HG03354 (cell line): Measurements from ENCODE around the gene MICAL3.

Experiments used
- ATAC-seq: cut with Tn5 transposase; IDR thresholded peaks from one replicate; pipeline ENCODE4 v1.9.1; 2021; ENCODE audit warnings: mild to moderate bottlenecking; ENCODE audit not compliant: unreplicated experiment, poor library complexity, severe bottlenecking

Gene MICAL3

DNA sequence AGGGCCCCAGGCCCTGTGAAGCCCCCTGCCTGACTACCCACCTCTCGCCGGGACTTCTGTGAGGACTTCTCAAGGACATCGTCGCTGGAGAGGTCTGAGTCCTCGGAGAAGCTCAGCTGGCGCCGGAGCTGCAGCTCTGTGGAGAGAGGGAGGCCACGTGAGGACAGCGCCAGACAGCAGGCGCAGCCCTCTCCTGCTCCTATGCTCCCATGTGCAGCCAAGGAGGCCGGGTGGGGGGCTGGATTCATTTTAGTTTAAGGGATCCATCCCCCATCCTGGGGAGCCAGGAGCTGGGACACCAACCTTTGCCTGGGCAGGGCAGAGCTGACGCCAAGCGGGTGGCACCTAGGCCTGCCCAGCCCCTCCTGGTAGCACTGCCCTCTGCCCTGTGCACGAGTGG lies 207.7 kb downstream of the MICAL3 start:
- no peak for ATAC-seq

- ATAC-seq = no peak
Measured at GRCh38 chr22:17815703-17816254, 208.6 kb downstream of the MICAL3 start.

DNA sequence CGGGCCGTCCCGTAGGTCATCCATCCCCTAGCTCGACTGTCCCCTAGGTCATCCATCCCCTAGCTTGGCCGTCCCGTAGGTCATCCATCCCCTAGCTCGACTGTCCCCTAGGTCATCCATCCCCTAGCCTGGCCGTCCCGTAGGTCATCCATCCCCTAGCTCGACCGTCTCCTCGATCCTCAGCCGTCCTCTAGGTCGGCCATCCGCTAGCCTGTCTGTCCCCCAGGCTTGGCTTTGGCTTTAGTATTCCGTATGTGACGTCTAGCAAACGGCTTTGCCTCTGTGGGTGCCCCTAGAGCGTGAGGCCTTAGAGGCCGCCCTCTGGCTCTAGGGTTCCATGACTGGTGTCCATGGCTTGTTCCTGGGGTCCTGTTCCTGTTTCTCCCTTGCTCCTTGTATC lies 209.5 kb downstream of the MICAL3 start:
- no peak for ATAC-seq

DNA sequence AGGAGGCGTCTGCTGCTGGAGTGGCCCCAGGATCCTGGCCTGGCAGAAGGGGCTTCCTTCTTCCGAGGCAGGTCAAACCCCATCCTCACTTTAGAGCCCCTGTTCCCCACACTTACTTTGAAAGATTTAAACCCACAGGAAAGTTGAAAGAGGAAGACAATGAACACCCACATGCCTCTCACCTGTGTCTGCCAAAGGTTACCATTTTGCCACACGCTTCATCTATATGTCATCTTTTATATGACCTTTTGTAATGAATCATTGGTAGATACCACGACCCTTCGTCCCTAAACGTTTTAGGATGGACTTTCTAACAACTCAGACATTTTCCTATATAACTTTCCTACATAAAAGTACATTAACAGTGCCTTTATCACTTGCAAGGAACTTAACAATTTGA lies 210.3 kb downstream of the MICAL3 start:
- ATAC-seq = no peak

DNA sequence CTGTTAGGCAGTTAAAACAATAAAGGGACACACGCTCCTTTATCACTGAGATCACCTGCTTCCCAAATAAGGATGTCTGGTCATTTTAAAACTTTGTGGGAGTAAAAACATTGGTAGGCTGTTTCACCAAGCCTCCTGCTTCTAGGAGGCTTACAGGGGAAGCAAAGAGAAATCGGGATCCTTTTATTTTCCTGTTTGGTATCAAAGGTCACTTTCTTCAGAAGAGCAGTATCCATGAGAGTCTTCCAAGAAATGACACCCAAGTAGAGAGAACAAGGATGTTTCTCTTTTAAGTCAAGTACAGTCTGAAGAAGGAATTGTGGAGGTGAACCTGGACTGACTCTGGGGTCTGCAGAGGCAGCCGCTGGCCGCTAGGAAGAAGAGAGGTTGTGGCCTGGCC lies 213.2 kb downstream of the MICAL3 start:
- no peak for ATAC-seq

- no peak for ATAC-seq
Measured at GRCh38 chr22:17810570-17811116, 213.7 kb downstream of the MICAL3 start.

DNA sequence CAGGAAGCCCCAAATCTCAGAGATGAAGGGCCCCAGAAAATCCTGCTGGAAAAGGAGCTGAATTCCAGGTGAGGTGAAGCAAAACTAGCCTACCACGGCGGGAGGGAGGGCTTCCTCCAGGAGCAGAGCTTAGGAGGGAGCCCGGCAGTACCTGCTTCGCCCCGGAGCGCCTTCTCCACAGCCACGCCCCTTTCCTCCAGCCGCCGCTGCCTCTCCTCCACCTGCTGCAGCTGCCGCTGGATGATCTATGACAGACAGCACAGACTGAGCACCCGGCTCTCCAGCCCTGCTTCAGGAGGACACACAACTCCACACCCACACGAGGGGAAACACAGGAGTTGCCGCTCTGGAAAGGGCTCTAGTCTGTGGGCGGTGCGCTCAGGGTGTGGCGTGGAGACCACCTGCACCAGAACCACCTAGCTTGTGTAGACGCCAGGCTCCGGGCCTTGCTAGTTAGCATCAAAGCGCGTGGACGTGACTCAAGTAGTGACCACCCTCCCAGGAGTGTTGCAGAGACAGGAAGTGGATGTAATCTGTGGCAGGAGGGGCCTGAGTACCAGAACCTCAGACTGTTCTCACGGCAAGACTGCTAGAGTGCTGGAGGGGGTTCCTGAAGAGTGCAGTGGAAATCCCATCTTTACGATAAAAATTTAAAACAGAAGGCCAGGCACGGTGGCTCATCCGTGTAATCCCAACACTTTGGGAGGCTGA lies 215.5 kb downstream of the MICAL3 start:
- ATAC-seq = no peak

DNA sequence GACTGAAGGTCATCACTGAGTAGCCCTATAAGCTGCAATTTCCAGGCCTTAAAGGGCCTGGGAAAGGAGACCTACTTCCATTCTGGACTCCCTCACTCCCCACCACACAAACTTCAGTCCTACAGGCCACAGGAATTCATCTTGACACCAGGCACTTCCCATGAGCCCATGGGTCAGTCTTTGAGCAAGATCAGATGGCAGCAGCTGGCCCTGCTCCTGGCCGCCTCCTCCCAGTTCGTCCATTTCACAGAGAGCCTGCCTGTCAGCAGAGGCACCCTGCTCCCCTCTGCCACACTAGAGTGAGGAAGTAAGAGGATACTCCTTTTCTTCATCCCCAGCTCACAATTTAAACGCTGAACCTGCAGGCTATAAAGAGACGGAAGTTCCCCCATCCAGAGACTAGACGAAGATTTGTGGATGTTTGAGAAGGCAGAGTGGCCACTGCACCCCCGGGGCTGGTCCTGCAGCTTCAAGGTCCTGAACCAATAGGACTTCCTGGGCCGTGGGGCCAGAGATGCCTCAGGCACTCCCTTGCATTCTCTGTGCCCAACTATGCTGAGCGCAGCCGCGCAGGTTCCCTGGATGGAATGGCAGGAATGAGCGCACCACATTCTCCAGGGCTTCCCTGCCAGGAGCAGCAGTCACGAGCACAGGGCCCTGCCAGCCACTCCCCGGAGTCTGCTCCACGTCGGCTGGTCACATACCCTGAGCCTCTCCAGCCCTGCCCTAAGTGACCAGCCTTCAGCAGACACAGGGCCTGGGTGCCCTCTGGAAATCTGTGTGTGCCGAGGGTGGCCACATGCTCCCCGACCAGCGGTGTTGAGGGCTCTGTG lies 216.6 kb downstream of the MICAL3 start:
- no peak for ATAC-seq

- ATAC-seq = no peak
Measured at GRCh38 chr22:17807086-17807485, 217.3 kb downstream of the MICAL3 start.

DNA sequence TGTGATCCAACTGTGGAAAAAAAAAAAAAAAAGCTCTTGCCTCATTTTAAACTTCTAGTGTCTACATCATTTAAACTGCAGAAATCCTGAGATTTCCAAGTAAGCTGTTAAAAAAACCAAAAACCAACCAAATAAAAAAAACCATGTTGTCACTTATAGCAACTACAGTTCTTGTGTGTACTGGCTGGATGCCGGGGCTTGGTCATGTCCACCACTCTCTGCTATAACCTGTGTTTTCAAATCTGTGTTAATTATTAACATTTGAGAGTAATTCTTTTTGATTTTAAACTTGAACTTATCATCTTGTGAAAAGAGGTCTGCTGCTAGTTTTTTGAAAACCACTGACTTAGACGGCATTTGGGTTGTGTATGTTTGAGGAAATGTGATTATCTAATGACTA lies 217.9 kb downstream of the MICAL3 start:
- ATAC-seq = no peak

GRCh38 chr22:17804331-17805080 lies 219.9 kb downstream of the MICAL3 start:
- ATAC-seq = no peak

DNA sequence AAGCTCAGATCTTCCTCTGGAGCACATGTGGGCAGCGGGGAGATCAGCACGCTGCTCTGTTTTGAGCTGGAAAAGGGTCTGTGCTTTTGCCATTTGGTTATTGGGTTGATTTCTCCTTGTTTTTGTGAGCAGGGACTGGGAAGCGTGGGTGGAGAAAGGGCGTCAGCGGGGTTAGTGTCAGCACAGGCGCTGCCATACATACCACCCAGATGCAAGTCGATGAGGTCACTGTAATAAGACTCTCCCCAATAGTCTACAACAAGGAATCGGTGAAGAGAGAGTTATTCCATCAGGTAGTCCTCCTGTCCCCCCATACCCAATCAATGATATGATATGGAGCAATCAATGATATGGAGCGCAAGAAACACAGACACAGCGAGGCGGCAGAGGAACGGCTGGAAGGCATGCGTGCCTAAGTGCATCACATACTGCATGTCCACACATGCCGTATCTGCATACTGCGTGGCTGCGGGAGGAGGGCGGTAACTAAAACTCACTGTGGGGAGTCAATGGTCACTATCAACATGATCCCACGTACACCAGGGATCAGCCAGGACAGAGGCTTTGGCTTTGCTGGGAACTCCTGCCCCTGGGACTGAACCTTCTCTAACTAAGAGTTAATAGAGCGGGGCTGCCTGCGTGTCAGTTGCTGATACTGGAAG lies 220.6 kb downstream of the MICAL3 start:
- no peak for ATAC-seq

- ATAC-seq = no peak
Measured at GRCh38 chr22:17802822-17803221, 221.5 kb downstream of the MICAL3 start.

DNA sequence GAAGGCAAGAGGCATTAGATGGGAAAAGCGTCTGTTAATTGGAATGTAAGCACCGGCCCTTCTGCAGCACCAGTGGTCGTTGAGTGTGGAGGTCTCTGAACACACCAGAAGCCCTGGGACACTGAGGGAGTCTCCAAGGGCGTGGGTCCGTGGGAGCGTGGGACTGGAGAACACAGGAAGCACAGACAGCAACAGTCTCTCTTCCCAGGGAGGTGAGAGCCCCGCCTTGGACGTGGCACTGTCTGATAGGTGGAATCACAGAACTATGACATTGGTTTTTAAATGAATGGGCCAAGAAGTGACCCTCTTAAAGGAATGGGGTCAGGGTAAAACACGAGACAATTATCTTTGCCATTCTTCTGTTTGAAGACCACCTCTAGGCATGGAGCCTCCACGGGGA lies 221.9 kb downstream of the MICAL3 start:
- no peak for ATAC-seq

- ATAC-seq = peak; percentile 53
Measured at GRCh38 chr22:17797721-17798559, 226.4 kb downstream of the MICAL3 start.

DNA sequence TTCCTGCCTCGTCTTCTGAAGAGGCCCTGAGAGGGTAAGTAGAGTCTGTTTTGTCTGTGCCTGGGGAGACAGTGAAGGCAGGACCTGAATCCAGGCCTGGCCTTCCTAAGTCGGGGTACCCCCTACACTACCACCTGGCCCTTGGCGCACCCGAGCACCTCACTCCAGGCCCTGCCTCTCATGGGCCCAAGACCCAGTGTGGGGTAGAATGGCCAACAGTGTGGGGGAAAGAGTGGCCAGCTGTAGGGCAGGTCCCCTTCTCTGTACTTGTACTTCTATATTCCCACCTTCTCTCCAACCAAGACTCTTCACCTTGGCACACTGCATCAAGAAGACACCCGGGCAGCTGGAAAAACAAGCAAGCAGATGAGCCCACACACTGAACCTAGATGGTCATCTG lies 227.7 kb downstream of the MICAL3 start:
- ATAC-seq = no peak

DNA sequence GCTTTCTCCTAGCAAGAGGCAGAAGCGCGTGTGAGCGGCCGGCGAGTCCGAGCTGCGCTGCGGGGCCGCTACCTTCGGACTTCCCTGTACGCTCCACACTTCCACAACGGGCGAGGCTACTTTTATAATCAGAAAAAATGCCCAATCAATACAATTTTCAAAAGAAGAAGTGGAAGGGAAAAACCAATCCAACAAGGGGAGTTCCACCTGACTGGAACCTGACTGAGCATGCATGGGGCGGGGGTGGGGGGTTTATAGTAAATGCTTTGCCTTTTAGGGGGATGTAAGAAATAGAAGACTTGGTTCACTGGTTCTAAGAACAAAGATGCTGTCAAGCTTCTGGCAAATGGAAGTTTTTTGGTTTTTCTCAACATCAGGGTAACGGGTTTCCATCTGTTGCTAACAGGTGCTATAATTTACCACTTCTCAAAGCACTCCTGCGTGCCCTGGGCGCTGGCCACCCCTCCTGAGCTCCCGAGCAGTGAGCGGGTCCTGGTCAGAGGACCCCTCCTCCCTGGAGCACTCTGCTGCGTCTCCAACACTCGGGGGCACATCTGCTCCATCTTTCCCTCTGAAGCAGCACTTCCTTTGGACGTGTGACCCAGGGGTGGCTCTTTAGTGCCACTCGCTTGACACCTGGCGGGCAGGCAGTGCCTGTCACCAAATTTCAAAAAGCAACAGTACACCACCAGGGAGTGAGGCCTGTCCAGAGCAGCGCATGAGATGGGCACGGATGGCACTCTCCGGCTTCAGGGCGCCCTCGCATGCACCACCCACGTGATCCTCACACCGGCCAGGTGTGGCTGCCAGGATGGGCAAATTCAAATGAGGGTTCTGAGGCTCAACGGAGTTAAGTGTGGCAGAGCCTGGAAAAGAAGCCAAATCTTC lies 228.5 kb downstream of the MICAL3 start:
- ATAC-seq = no peak
